Measurements from ENCODE around the gene LINGO3.

Gene LINGO3

GRCh38 chr19:2325281-2326046, 17.5 kb upstream of the LINGO3 start:
- no peak for DNase-seq

- no peak for DNase-seq
These were observed 16.4 kb upstream of the LINGO3 start for GRCh38 chr19:2324220-2324948.

- DNase-seq: no peak
These were observed 15.8 kb upstream of the LINGO3 start for GRCh38 chr19:2323707-2324106.

- no peak for DNase-seq
These were observed 13.8 kb upstream of the LINGO3 start for GRCh38 chr19:2321565-2322283.

GRCh38 chr19:2320939-2321338, 13.0 kb upstream of the LINGO3 start:
- DNase-seq: no peak

GRCh38 chr19:2320049-2320448, 12.1 kb upstream of the LINGO3 start:
- no peak for DNase-seq

- no peak for DNase-seq
These were observed 11.6 kb upstream of the LINGO3 start for GRCh38 chr19:2319551-2319950.

GRCh38 chr19:2318923-2319322, 11.0 kb upstream of the LINGO3 start:
- no peak for DNase-seq

- DNase-seq: no peak
These were observed 9.8 kb upstream of the LINGO3 start for GRCh38 chr19:2317756-2318155.

- no peak for DNase-seq
These were observed 9.3 kb upstream of the LINGO3 start for GRCh38 chr19:2317300-2317699.

GRCh38 chr19:2315818-2316353, 7.9 kb upstream of the LINGO3 start:
- no peak for DNase-seq

- no peak for DNase-seq
These were observed 7.3 kb upstream of the LINGO3 start for GRCh38 chr19:2315121-2315817.

GRCh38 chr19:2312820-2313501, 5.0 kb upstream of the LINGO3 start:
- no peak for DNase-seq

GRCh38 chr19:2311093-2311492, 3.1 kb upstream of the LINGO3 start:
- no peak for DNase-seq

- DNase-seq: peak; percentile 15
These were observed 1.9 kb upstream of the LINGO3 start for GRCh38 chr19:2309734-2310362.

- no peak for DNase-seq
These were observed 389 bp downstream of the LINGO3 start for GRCh38 chr19:2307518-2308012.

- DNase-seq: no peak
These were observed 983 bp downstream of the LINGO3 start for GRCh38 chr19:2306971-2307370.

- no peak for DNase-seq
These were observed 1.6 kb downstream of the LINGO3 start for GRCh38 chr19:2306281-2306806.

GRCh38 chr19:2305452-2306280, 2.3 kb downstream of the LINGO3 start:
- no peak for DNase-seq

- no peak for DNase-seq
These were observed 4.6 kb downstream of the LINGO3 start for GRCh38 chr19:2303211-2303798.
